ENCODE measurements around the gene GEMIN7. TPM values are rescaled to one million over a fixed set of nuclear protein-coding genes. Genes with fewer than 3 reads are reported as not detected.
A peak's percentile ranks its signal among the peaks of the same experiment; 100 is the strongest.

The GEMIN7 gene
- total and polyA plus RNA-seq, 8 donors, result 3.8 to 26.2 (median 8.1) TPM

DNA sequence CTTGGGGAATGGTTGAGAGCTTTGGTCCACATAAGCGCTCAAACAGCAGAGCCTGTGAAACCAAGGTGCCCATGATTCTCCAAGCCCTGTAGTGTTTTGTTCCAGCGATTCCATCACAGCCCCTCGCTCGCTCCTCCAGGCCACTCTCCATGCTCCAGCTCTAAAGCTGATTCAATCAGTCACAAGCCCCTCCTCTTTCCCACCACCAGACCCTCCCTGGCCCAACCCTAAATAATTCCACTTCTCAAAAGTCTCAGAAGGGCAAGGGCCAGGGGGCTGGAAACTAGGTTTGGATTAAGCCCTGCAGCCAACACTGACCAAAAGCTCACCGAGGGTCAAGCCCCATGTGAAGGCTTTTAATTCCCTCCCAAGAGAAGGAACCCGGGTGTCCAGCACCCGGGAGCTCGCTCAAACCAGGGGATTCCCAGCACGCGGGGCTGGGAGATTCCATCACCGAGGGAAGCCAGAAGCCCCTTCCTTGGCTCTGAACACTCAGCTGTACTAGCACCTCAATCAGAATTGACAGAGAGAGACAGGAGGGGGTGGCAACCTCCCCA, 4.2 kb upstream of the GEMIN7 start:
- DNase-seq, result no peak
- intact Hi-C loops (cut with DNase I), result no loop called here
- H3K27ac ChIP-seq, result peak overlapping the region in 2 of 4 donors; percentile 23 to 33
- H3K9me3 ChIP-seq, result no peaks in the 10 kb centered on the region
- WGBS, 2 donors, result 61 to 69% methylated on average over 11 of the region's 11 CpGs
- peaks cover 0 to 7% (median 3%) of the 10 kb centered on the region in 3 donors for H3K4me1 ChIP-seq
- H3K36me3 ChIP-seq, result peaks cover 0 to 10% (median 0%) of the 10 kb centered on the region in 3 donors
- no peaks in the 10 kb centered on the region for H3K27me3 ChIP-seq
- ATAC-seq, result no peak
- no peak for FAIRE-seq
- TF ChIP-seq, protein P1, sequence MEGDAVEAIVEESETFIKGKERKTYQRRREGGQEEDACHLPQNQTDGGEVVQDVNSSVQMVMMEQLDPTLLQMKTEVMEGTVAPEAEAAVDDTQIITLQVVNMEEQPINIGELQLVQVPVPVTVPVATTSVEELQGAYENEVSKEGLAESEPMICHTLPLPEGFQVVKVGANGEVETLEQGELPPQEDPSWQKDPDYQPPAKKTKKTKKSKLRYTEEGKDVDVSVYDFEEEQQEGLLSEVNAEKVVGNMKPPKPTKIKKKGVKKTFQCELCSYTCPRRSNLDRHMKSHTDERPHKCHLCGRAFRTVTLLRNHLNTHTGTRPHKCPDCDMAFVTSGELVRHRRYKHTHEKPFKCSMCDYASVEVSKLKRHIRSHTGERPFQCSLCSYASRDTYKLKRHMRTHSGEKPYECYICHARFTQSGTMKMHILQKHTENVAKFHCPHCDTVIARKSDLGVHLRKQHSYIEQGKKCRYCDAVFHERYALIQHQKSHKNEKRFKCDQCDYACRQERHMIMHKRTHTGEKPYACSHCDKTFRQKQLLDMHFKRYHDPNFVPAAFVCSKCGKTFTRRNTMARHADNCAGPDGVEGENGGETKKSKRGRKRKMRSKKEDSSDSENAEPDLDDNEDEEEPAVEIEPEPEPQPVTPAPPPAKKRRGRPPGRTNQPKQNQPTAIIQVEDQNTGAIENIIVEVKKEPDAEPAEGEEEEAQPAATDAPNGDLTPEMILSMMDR (IDR thresholded peaks at IDR 0.05), result no peak
- H3K4me3 ChIP-seq, result peak overlapping the region in 1 of 4 donors; percentile 33

DNA sequence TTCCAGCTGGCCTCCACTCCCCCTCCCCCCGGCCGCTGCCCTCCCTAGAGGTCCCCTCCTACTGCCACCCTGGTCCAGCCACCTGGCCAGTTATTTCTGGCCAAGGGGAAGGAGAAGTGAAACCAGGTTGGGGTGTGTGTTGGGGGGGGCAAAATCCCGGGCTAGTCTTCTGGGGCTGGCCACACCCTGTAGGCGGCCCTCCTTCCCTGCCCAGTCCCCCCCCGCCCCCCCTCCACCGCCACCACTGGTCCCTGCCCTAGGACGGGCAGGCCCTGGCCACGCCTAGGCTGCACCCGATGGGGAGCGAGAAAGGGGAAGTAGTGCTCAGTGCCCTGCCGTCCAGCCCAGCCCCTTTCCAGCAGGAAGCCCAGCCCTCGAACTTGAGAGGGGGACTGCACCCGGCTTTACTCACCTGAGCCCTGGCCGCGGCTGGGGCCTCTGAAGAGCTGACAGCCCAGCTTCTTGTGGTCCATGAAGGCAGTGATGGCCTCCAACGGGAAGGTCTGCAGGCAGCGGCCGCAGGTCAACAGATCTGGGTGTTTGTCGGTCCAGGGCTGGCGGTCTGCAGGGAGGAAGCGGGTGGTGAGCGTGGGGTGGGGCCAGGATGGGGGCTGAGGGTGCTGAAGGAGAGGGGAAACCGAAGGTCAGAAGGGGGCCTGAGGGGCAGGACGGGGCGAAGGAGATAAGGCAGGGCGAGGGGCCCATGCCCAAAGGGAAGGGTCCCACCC, 3.6 kb upstream of the GEMIN7 start:
- DNase-seq (peak in 5 of 6 donors; percentile 42 to 84 (median 57)), FAIRE-seq (no peak), ATAC-seq (peak; percentile 18 to 66 (median 56))
- 31 to 33% methylated on average over 25 of the region's 26 CpGs for WGBS, 2 donors
- Histone ChIP-seq H3K36me3 (peaks cover 0 to 3% (median 0%) of the 10 kb centered on the region in 3 donors), H3K27me3 (no peaks in the 10 kb centered on the region), H3K4me1 (peaks cover 0 to 13% (median 10%) of the 10 kb centered on the region in 3 donors), H3K9me3 (no peaks in the 10 kb centered on the region), H3K4me3 (peak overlapping the region; percentile 16 to 50 (median 26)), H3K27ac (peak overlapping the region; percentile 28 to 46 (median 32))
- TF ChIP-seq, protein P1 (IDR thresholded peaks at IDR 0.05), result no peak
- intact Hi-C loops (cut with DNase I), result no loop called here

DNA sequence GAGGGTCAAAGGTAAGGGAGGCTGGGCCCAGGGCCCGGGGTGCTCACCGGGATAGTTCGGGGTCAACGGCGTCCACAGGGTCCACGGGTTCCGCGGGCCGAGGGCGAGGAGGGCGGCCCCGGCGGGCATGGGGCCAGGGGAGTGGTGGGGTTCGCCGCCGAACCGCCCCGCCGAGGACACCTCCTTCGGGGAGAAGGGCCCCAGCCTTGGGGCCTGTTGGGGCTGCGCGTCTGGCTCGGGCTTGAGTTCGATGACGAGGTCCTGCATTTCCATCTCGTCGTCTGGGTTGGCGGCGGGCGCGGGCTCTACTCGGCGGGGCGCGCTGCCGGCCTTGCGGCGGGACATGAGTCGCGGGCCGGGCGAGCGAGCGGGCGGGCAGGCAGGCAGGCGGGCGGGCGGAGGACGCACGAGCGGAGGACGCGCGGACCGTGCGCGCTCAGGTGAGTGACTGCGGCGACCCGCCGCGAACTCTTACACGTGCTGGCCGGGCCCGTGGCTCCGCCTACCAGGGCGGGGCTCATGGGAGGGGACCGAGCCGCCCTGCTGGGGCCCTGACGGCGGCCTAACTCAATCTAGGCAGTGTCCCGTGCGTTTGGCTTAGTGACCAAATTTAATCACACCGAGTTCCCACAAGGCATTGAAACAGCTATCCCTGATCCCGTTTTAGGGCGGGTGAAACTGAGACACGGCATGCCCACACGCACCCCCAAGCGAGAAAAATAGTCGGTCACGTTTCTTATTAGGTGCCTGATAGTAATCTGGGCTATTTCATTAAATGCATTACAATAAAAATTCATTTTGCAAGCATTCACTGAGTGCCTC, 2.8 kb upstream of the GEMIN7 start, which contains the start of gene ZNF296:
Gene ZNF296, minus strand, starts transcription at position 450 of the 822 bp plus-strand sequence. Its CDS starts 105 bp downstream, at position 345.
- WGBS, 2 donors, result 6% methylated on average over 35 to 81 of the region's 81 CpGs
- ATAC-seq, result peak; percentile 67 to 80 (median 72)
- H3K27ac ChIP-seq, result peak within 1 kb of the TSS; percentile 28 to 46 (median 32)
- TF ChIP-seq, protein P1 (IDR thresholded peaks at IDR 0.05), result no peak
- H3K36me3 ChIP-seq, result no peaks in the 10 kb centered on the region
- H3K9me3 ChIP-seq, result no peaks in the 10 kb centered on the region
- peaks cover 0 to 15% (median 11%) of the 10 kb centered on the region in 3 donors for H3K4me1 ChIP-seq
- peak; percentile 72 to 90 (median 80) for DNase-seq
- no peak for FAIRE-seq
- intact Hi-C loops (cut with DNase I), result no loop called here
- H3K4me3 ChIP-seq, result peak within 1 kb of the TSS; percentile 16 to 50 (median 26)
- no peaks in the 10 kb centered on the region for H3K27me3 ChIP-seq

- FAIRE-seq (no peak), DNase-seq (no peak), ATAC-seq (no peak)
- no peaks in the 10 kb centered on the region for H3K9me3 ChIP-seq
- H3K4me1 ChIP-seq, result peaks cover 0 to 15% (median 11%) of the 10 kb centered on the region in 3 donors
- peak overlapping the region in 2 of 4 donors; percentile 33 to 50 for H3K4me3 ChIP-seq
- intact Hi-C loops (cut with DNase I), result no loop called here
- peak overlapping the region in 1 of 4 donors; percentile 46 for H3K27ac ChIP-seq
- H3K36me3 ChIP-seq, result no peaks in the 10 kb centered on the region
- H3K27me3 ChIP-seq, result no peaks in the 10 kb centered on the region
- TF ChIP-seq, protein P1 (IDR thresholded peaks at IDR 0.05), result no peak
- WGBS, 2 donors, result 70 to 71% methylated on average over 15 of the region's 15 CpGs
Observed at GRCh38 chr19:45076851-45077730, 2.0 kb upstream of the GEMIN7 start.

Measured in pancreas (tissue), 10 donors.